ENCODE measurements around the gene SRP14. TPM values are rescaled to one million over a fixed set of nuclear protein-coding genes. Genes with fewer than 3 reads are reported as not detected.

SRP14 gene
- total RNA-seq, 1 donor from 2014 or later: 186 TPM

Other genes starting within 250 kb of the SRP14 start
- gene GPR176, start 118.9 kb downstream of the SRP14 start, total RNA-seq: 5.4 TPM
- gene EIF2AK4, start 105.1 kb downstream of the SRP14 start, total RNA-seq: 25.6 TPM
- gene BMF, start 69.7 kb upstream of the SRP14 start, total RNA-seq: 36.2 TPM
- 1.4 TPM for gene BUB1B, start 121.9 kb upstream of the SRP14 start, total RNA-seq
- 7.9 TPM for gene PAK6, start 199.9 kb upstream of the SRP14 start, total RNA-seq
- 1.6 TPM for gene ANKRD63, start 243.9 kb upstream of the SRP14 start, total RNA-seq